Measurements from ENCODE around the gene HNRNPCL4.
"Not testable (repeated sequence)": the region's sequence is repeated elsewhere in the genome, so short reads cannot be mapped to it uniquely, and the experiment has no call there.

Gene HNRNPCL4

DNA sequence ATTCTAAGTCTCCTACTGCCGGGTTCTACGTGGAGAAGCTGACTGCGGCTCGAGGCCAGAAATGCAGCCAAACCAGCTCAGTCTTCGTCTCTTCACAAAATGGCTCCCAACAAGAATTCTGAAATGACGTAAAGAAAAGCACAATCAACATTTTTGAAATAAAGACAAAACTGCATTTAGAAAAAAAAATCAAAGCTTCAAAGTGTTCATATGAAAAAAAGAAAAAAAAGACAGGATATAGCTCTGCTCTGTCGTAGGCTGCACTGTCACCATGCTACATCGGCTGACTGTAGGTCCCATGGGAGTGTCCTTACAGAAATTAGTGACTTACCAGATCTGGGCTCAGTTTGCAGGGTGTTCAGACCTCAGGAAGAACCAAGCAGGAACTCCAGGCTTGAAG is at the start of gene HNRNPCL4:
Gene HNRNPCL4, minus strand, starts transcription at position 101 of the 400 bp plus-strand sequence. CDS start 164 bp downstream, outside the sequence.
- in situ Hi-C loops (cut with MboI; ENCODE audit: low sequenced_read_pairs): not testable (repeated sequence)

DNA sequence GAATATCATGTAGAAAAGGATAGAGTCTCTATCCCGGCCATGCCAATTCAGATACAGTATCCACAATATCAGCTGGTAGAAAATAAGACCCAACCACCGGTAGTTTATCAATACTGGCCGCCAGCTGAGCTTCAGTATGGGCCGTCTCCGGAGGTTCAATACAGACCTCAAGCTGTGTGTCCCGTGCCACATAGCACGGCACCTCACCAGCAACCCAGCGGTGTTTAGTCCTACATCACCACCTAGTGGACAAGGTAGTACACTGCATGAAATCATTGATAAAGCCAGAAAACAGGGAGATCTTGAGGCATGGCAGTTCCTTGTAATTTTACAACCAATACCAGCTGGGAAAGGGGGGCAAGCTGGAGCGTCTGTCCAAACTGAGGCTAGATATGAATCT is 43.3 kb upstream of the HNRNPCL4 start:
- in situ Hi-C loops (cut with MboI; ENCODE audit: low sequenced_read_pairs): not testable (repeated sequence)

DNA sequence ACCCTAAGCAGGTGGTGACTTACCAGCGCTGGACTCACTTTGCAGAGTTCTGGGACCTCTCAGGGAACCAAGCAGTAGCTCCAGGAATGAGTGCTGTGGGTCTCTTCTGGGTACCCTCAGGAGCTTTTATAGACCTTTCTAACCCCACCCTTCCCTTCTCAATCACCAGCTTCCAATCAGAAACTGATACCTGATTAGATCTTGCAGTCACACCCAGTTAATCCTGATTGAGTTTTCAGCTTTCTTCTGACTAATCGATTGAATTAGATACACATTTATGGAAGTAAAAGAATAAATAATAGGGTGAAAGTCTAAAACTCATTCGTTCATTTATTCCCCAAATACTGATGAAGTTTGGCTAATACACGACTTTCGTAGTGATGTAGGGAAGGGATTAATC is 35.9 kb upstream of the HNRNPCL4 start, which contains the start of gene PRAMEF13:
Gene PRAMEF13, minus strand, starts transcription at position 101 of the 400 bp plus-strand sequence. CDS start 1,820 bp downstream, outside the sequence.
- in situ Hi-C loops (cut with MboI; ENCODE audit: low sequenced_read_pairs): not testable (repeated sequence)

DNA sequence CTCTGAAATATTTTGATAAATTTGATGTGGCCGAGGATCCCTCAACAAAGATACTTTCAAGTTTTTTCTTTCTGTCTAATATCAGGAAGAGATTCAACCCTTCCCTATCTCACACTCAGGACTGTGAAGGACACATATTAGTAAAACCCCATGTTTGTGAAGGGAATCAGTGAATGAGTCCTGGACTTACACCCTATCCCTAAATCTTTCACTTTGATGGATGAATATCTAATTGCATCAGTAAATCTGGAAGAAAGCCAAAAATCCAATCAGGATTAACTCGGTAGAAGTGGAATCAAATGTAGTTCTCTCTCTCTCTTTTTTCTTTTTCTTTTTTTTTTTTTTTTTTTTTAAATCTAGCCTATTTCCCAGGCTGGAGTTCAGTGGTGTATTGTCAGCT is 6.1 kb upstream of the HNRNPCL4 start, which contains the start of gene PRAMEF9:
Gene PRAMEF9, plus strand, starts transcription at position 301 of the 400 bp plus-strand sequence. CDS start 3,433 bp downstream, outside the sequence.
- in situ Hi-C loops (cut with MboI; ENCODE audit: low sequenced_read_pairs): not testable (repeated sequence)

DNA sequence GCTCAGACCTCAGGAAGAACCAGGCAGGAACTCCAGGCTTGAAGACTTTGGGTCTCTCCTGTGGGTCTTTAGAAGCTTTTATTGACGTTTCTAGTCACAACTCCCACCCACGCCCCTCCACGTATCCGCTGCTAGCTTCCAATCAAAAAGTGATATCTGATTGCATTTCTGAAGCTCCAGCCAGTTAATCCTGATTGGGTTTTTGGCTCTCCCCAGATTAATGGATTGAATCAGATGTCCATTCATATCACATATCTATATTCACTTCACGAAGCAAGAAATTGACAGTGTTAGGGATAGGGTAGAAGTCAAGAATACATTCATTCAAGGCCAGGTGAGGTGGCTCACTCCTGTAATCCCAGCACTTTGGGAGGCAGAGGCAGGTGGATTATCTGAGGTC is 9.5 kb downstream of the HNRNPCL4 start, which contains the start of gene PRAMEF26:
Gene PRAMEF26, minus strand, starts transcription at position 101 of the 400 bp plus-strand sequence. CDS start 2,914 bp downstream, outside the sequence.
- in situ Hi-C loops (cut with MboI; ENCODE audit: low sequenced_read_pairs): not testable (repeated sequence)

DNA sequence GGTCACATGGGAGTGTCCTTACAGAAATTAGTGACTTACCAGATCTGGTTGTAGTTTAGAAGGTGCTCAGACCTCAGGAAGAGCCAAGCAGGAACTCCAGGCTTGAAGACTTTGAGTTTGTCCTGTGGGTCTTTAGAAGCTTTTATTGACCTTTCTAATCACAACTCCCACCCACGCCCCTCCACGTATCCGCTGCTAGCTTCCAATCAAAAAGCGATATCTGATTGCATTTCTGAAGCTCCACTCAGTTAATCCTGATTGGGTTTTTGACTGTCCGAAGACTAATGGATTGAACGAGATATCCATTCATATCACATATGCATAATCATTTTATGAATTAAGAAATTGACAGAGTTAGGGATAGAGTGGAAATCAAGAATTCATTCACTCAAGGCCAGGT is 48.7 kb downstream of the HNRNPCL4 start, which contains the start of gene HNRNPCL2:
Gene HNRNPCL2, minus strand, starts transcription at position 101 of the 400 bp plus-strand sequence. CDS start 454 bp downstream, outside the sequence.
- in situ Hi-C loops (cut with MboI; ENCODE audit: low sequenced_read_pairs): not testable (repeated sequence)

Measured in HL-60/S4 (cell line).